Suprapubic skin (tissue), 4 donors: Measurements from ENCODE around the gene DDX27.

Source experiments
- CTCF ChIP-seq, 2 donors: fragments of 200-600 bp in 1 of 2; fragments of 450-650 bp in 1 of 2; sonication (generic) in 1 of 2; IDR thresholded peaks; one replicate each; pipeline ENCODE4 v1.5.1; 2016 to 2019; ENCODE audit warnings: antibody characterized with exemption in 2 of 2, mild to moderate bottlenecking in 1 of 2, moderate library complexity in 1 of 2
- EP300 ChIP-seq: sonication (generic); formaldehyde crosslinking; IDR thresholded peaks from one replicate; pipeline ENCODE4 v1.6.1; 2017; ENCODE audit warnings: antibody characterized with exemption
- POLR2AphosphoS5 ChIP-seq, 3 donors: sonication (generic); formaldehyde crosslinking; IDR thresholded peaks; one replicate each; pipeline ENCODE4 v1.6.1; 2017; ENCODE audit warnings: antibody characterized with exemption in 3 of 3

- TF ChIP-seq POLR2AphosphoS5 (IDR thresholded peaks at IDR 0.05), result no peak
- TF ChIP-seq CTCF (IDR thresholded peaks at IDR 0.05), result no peak
- no peak for TF ChIP-seq EP300
These were observed 46.8 kb upstream of the DDX27 start for GRCh38 chr20:49172413-49172812.
